Measurements from ENCODE around the gene EFHC1. TPM values are rescaled to one million over a fixed set of nuclear protein-coding genes. Genes with fewer than 3 reads are reported as not detected.

EFHC1 gene
- total and polyA plus RNA-seq, 2 experiments from 2014 or later: 24.3 to 28.0 TPM

DNA sequence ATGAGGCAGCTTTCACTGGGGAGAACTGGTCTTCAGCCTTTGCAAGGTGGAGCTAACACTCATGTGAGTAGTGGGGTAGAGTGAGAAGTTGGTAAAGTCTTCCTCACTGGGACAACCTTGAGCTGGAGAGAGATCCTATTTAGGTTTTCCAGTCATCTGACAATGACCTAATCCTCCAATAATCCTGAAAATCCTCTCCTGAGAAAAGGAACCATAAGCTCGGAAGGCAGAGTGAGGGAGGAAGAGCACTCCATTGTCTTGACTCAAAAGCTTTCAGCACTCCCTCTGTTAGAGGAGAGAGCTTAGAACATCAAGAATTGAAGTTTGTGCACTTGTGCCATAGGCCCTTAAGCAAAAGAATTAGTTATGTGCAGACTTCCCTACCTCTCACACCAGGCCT lies 78.9 kb downstream of the EFHC1 start:
- H4K20me1 ChIP-seq (replicated peaks; ENCODE audit: insufficient read depth): no peaks in the 10 kb centered on the region
- H3K27ac Mint-ChIP-seq: no peak overlapping the region

DNA sequence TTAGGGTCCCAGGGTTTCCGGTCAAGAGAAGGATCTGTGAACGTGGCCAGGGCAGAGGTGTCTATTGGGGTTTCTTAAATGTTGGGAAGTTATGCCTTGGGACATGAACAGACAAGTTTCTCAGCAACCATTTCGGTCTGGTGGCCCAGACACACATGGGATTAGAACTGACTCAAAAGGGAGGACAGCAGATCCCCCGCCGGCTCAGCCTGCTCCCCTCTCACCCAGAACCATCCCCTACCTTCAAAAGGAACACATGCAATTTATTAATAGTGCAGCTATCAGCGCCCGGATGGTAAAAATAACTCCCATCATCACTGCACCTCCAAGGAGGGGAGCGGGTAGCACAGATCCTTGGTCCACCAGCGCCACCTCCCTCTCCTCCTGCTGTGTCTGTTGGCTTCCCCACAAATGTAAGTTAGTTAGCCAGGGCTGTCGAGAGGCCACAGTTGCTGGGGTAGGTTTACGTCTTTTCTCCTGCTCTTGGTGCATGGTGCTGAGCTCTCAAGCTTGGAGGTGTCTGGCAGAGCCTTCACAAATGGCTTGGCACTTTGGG lies 79.6 kb downstream of the EFHC1 start:
- H3K27ac ChIP-seq (ENCODE audit: low read depth): no peak overlapping the region; the same call in 1 of the 2 replicates

More for the DNA sequence above, 78.9 kb downstream of the EFHC1 start:
- Mint-ChIP-seq H3K36me3 (ENCODE audit: low read depth) (peaks cover 22% of the 10 kb centered on the region), H3K27me3 (ENCODE audit: insufficient read depth, low read depth, poor library complexity) (peaks cover 17% of the 10 kb centered on the region), H3K4me1 (peaks cover 14% of the 10 kb centered on the region), H3K9me3 (no peaks in the 10 kb centered on the region), H3K4me3 (no peak overlapping the region)
- ATAC-seq: no peak
- H3K27me3 ChIP-seq (ENCODE audit: insufficient read depth): no peaks in the 10 kb centered on the region
- no peaks in the 10 kb centered on the region for H3K79me2 ChIP-seq (replicated peaks; ENCODE audit: insufficient read depth)
- H3K4me1 ChIP-seq (ENCODE audit: insufficient read depth): no peaks in the 10 kb centered on the region
- no peak overlapping the region; the same call in 1 of the 2 replicates for H3K27ac ChIP-seq (ENCODE audit: low read depth)
- DNase-seq (ENCODE audit: low spot score): peak; percentile 13
- H3F3A ChIP-seq (replicated peaks; ENCODE audit: low read depth): no peaks in the 10 kb centered on the region
- no peaks in the 10 kb centered on the region for H3K9me2 ChIP-seq (ENCODE audit: insufficient read depth)
- H3K4me2 ChIP-seq: no peak overlapping the region
- no peak overlapping the region for H3K4me3 ChIP-seq
- TF ChIP-seq STAT1 (IDR thresholded peaks at IDR 0.05; ENCODE audit: unreplicated experiment) (no peak), EZH2phosphoT487 (IDR thresholded peaks at IDR 0.05; ENCODE audit: unreplicated experiment) (no peak), CREB1 (CRISPR knock-in tag; IDR thresholded peaks at IDR 0.05; ENCODE audit: low read depth) (no peak), POLR2AphosphoS5 (IDR thresholded peaks at IDR 0.05; ENCODE audit: low read depth) (no peak)
- TF ChIP-seq, protein P1, sequence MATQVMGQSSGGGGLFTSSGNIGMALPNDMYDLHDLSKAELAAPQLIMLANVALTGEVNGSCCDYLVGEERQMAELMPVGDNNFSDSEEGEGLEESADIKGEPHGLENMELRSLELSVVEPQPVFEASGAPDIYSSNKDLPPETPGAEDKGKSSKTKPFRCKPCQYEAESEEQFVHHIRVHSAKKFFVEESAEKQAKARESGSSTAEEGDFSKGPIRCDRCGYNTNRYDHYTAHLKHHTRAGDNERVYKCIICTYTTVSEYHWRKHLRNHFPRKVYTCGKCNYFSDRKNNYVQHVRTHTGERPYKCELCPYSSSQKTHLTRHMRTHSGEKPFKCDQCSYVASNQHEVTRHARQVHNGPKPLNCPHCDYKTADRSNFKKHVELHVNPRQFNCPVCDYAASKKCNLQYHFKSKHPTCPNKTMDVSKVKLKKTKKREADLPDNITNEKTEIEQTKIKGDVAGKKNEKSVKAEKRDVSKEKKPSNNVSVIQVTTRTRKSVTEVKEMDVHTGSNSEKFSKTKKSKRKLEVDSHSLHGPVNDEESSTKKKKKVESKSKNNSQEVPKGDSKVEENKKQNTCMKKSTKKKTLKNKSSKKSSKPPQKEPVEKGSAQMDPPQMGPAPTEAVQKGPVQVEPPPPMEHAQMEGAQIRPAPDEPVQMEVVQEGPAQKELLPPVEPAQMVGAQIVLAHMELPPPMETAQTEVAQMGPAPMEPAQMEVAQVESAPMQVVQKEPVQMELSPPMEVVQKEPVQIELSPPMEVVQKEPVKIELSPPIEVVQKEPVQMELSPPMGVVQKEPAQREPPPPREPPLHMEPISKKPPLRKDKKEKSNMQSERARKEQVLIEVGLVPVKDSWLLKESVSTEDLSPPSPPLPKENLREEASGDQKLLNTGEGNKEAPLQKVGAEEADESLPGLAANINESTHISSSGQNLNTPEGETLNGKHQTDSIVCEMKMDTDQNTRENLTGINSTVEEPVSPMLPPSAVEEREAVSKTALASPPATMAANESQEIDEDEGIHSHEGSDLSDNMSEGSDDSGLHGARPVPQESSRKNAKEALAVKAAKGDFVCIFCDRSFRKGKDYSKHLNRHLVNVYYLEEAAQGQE (IDR thresholded peaks at IDR 0.05; ENCODE audit: unreplicated experiment): no peak
- H3K36me3 ChIP-seq (ENCODE audit: insufficient read depth): no peaks in the 10 kb centered on the region
- H2AFZ ChIP-seq: no peak overlapping the region

More for the DNA sequence above, 79.6 kb downstream of the EFHC1 start:
- DNase-seq (ENCODE audit: low spot score): no peak
- Histone ChIP-seq H3K4me3 (no peak overlapping the region), H3F3A (replicated peaks; ENCODE audit: low read depth) (no peaks in the 10 kb centered on the region), H3K9me2 (ENCODE audit: insufficient read depth) (no peaks in the 10 kb centered on the region), H3K4me2 (no peak overlapping the region), H4K20me1 (replicated peaks; ENCODE audit: insufficient read depth) (no peaks in the 10 kb centered on the region), H3K27me3 (ENCODE audit: insufficient read depth) (no peaks in the 10 kb centered on the region), H3K79me2 (replicated peaks; ENCODE audit: insufficient read depth) (no peaks in the 10 kb centered on the region), H3K36me3 (ENCODE audit: insufficient read depth) (no peaks in the 10 kb centered on the region), H3K4me1 (ENCODE audit: insufficient read depth) (no peaks in the 10 kb centered on the region), H2AFZ (no peak overlapping the region)
- Mint-ChIP-seq H3K9me3 (no peaks in the 10 kb centered on the region), H3K4me1 (peaks cover 14% of the 10 kb centered on the region), H3K36me3 (ENCODE audit: low read depth) (peaks cover 17% of the 10 kb centered on the region), H3K27ac (no peak overlapping the region), H3K4me3 (no peak overlapping the region), H3K27me3 (ENCODE audit: insufficient read depth, low read depth, poor library complexity) (peaks cover 17% of the 10 kb centered on the region)
- no peak for ATAC-seq
- TF ChIP-seq, protein P2, sequence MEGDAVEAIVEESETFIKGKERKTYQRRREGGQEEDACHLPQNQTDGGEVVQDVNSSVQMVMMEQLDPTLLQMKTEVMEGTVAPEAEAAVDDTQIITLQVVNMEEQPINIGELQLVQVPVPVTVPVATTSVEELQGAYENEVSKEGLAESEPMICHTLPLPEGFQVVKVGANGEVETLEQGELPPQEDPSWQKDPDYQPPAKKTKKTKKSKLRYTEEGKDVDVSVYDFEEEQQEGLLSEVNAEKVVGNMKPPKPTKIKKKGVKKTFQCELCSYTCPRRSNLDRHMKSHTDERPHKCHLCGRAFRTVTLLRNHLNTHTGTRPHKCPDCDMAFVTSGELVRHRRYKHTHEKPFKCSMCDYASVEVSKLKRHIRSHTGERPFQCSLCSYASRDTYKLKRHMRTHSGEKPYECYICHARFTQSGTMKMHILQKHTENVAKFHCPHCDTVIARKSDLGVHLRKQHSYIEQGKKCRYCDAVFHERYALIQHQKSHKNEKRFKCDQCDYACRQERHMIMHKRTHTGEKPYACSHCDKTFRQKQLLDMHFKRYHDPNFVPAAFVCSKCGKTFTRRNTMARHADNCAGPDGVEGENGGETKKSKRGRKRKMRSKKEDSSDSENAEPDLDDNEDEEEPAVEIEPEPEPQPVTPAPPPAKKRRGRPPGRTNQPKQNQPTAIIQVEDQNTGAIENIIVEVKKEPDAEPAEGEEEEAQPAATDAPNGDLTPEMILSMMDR (conservative IDR thresholded peaks at IDR 0.05; ENCODE audit: low read depth in 2 of 2): peak in 1 of 2 experiments; percentile 25; a peak in 1 of 4 replicates
- TF ChIP-seq NANOG (IDR thresholded peaks at IDR 0.05; ENCODE audit: borderline replicate concordance): no peak

Measured in GM23338 (cell line).